GM21529 (cell line): Measurements from ENCODE around the gene RRP36.
"Not testable (repeated sequence)": the region's sequence is repeated elsewhere in the genome, so short reads cannot be mapped to it uniquely, and the experiment has no call there.

ENCODE experiments used
- ATAC-seq: cut with Tn5 transposase; IDR thresholded peaks from one replicate; pipeline ENCODE4 v1.9.1; 2021; ENCODE audit not compliant: unreplicated experiment

The RRP36 gene

DNA sequence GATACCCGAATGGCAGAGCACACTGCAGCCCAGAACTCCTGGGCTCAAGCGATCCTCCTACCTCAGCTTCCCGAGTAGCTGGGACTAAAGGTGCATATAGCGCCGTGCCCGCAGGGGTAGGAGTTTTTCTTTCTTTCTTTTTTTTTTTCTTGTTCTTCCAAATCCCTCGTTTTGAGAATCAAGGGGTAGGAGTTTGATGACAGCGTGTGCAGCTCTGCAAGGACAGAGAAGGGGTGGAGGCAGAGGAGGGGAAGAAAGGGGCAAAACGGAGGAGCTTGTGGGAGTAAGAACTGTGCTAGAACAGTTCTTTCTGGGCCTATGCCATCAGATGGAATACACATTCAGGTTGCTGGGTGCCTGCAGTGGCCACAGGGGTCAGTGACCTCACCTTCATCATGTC is 15.3 kb downstream of the RRP36 start:
- no peak for ATAC-seq

DNA sequence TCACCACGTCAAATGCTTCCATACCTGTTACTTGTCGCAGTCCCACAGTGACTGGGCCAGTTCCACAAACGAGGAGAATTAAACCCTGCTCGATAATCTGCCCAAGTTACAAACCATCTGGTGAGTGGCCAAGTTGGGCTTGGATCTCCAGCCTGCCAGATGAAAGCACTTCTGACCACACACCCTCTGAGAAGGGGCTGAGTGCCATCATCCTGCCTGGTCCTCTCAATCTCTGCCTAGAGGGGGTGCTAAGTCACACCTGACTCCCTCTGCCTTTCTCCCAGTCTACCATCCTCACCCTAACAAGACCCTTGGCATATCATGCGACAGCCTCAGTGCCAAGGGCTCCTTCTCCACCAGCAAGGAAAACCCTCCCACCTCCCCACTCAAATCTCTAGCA is 15.8 kb downstream of the RRP36 start:
- no peak for ATAC-seq

DNA sequence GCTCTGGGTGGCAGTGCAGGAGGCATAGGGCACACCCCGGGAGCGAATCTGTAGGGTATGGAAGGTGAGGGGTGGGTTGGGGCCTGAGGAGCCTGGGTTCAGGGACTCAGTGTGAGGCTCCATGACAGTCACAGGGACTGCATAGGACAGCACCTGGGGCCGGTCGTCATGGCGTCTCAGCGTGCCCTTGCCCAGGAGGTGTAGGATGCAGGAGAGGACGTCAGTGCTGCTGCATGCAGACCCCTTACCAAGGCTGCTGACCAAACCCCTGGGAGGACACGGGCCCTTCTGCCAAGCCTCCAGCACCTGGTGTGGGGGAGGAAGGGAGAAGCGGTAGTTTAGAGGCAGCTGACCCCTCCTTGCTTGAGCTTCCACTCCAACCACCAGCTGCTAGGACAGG is 16.3 kb downstream of the RRP36 start:
- ATAC-seq, result no peak

DNA sequence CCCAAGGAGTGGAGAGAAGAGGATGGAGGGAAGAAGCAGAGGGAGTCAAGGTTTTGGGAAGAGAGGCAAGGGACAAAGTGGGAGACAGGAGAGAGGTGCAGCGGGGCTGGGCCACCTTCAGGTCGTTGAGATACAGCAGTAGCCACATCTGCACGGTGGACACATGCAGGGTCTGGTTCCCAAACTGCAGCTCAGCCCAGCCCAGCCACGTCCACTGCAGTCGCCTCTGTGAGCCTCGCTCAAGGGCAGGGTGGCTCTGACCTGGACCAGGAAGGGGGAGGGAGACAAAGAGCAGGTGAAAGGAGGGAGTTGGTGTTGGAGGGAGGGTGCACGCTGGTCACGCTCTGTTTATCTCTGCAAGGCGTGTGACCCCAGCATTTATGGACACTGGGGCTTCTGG is 17.3 kb downstream of the RRP36 start:
- no peak for ATAC-seq

DNA sequence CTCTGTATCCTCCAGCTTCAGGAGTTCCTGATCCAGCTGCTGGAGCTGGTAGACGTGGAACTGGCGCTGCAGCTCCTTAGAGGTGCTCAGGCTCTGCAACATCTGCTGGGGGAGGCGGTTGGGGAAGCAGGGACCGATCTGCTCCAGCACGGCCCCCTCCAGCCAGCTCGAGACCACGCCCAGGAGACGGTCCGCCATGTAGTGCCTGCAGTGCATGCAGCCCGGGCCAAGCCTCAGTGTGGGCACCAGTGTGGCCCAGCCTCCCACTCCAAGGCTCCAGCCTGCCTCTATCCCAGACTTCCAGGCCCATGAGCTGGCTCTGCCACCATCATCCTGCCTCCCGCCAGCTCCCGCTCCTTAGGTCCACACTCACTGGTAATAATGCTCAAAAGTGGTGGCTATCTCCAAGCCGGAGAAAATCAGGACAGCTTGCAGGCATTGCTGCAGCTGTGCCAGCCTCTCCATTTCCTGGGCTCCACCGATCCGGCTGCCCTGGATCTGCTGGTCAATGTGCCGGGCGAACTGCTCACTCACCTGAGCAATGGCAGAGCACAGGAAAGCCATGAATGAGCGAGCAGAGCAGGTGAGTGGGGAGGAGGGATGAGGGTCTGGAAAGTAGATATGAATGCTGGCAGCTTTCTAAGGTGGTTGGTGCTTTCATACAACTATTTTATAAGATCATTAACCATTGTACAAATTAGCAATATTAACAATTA is 19.3 kb downstream of the RRP36 start:
- ATAC-seq, result no peak

DNA sequence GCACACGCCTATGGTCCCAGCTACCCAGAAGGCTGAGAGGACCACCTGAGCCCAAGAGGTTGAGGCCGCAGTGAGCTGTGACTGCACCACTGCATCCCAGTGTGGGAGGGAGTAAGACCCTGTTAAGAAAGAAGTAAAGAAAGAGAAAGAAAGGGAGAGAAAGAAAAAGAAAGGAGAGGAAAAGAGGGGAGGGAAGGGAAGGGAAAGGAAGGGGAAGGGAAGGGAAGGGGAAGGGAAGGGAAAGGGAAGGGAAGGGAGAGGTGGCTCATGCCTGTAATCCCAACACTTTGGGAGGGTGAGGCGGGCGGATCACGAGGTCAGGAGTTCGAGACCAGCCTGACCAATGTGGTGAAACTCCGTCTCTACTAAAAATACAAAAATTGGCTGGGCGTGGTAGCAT is 20.1 kb downstream of the RRP36 start:
- ATAC-seq, result not testable (repeated sequence)

DNA sequence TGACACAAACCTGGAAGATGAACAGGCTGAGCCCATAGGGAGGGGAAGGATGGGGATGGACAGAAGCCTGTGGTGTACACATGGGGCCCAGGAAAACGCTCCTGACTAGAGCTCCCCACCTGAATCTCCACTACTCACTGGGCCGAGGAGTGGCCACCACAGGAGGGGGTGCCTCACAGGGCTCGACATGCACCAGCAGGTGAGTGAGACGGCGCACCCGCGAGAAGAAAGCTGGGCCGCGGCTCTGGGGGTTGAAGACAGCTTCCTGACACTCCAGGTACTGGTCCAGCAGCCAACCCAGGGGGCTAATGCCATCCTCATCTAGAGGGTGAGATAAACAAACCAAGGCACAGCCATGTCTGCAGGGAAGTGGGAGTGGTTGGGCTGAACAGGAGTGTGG is 21.9 kb downstream of the RRP36 start:
- no peak for ATAC-seq

DNA sequence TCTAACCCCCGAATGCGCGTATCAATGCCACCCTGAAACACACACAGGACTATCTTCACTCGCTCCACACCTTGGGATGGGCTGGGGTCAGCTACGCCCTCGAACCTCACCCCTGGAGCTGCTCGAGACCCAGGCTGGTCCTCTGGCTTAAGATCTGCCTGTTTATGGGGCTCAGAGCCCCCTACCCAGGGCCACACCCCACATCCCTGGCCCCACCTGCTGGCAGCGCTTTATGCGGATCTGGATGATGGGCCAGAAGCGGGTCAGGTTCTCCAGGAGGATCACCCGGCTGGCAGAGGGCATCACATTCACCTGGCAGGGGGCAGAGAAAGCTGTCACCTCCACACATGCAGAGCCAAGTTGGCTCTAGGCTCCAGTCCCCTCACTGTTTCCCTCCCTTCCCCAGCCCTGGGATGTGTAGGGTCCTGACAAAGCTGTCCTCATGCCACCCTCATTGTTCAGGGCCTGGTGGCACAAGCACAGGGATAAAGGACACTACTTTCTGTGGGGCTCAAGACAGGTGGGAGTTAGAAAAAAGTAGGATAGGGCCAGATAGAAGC is 24.0 kb downstream of the RRP36 start:
- ATAC-seq, result no peak

DNA sequence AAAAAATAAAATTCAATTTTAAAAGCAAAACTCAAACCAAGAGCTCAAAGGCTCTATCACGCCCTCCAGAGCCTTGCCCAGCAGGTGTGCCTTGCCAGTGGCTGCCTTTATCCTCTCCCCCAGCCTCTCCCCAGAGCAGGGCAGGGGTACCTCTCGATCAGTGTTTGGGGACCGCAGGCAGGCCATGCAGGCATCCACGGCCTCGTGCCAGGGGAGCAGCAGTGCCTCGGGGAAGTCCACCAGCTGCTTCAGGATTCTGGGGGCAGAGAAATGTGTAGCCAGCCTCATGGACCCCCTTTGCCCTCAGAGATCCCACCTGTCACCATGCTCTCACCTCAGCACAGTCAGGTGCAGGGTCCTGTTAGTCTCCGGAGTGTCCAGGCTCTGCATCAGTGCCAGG is 26.6 kb downstream of the RRP36 start:
- no peak for ATAC-seq

DNA sequence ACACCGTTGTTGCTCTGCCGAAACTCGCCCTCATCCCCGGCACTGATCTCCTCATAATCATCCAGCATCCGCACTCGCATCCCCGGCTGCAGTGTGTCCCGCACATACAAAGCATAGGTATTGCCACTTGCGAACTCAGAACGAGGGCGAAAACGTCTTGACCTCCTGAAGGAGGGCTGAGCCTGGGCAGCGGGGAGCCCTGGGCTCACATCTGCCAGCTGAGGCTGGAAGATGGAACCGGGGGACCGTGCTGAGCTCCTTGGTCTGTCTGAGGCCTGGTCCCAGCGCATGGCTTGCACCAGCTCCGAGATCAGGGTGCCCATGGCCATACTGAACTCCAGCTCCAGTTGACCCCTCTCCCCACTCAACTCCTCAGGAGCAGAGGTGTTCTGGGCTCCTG is 29.6 kb downstream of the RRP36 start:
- ATAC-seq, result no peak

DNA sequence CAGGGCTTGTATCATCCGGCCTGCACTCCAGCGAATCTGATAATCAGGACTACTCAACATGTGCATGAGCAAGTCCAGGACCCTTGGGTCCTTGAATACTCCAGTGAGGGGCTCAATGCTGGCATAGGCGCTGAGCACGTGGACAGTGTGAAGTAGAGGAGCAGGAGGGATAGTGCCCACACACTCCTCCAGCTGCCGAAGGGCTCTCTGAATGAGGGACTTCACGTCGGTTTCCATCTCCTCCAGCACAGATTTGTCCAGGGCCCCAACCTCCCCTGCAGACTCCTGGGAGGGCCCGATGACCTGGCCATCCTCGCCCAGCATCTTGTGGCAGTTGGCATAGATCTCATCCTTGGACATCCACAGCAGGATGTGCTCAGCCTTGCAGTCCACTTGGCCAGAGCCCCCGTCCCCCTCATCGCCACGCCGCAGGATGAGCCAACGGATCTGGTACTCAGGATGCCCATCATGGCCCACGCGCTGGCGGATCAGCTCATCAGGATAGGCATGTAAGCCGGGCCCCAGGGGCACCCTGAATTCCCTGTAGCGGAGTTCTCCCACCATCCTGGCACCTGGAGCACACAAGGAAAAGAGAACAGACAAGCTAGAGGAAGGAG is 30.9 kb downstream of the RRP36 start:
- no peak for ATAC-seq

DNA sequence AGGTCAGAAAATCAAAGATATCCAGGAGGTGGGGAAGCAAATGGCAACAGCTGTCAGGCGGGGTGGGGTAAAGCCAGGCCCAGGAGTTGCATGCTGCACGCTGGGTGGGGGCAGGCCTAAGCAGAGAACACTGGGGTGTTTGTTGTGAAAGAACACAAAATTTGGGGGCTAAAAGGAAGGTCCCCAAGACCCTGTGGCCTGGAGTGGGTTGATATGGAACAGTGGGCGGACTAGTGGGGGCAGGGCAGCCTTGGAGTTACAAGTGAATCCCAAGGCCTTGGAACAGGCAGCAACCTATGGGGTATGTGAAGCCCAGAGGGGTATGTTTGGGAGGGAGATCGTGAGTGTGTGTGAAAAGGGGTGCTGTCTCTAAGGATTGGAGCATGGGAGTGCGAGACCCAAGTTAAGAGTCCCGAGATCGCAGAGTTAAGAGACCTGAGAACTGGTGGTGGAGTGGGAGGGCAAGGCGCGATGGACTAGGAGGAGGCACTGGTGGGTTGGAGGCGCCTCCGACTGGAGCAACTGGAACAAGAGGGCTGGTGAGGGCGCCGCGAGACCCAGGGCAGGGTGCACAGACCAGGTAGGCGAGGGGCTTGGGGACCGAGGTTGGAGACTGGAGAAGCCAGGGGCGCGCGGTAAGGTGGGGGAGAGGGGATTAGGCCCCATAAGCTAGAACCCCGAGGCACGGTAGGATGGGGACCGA is 31.6 kb downstream of the RRP36 start:
- peak; percentile 29 for ATAC-seq

DNA sequence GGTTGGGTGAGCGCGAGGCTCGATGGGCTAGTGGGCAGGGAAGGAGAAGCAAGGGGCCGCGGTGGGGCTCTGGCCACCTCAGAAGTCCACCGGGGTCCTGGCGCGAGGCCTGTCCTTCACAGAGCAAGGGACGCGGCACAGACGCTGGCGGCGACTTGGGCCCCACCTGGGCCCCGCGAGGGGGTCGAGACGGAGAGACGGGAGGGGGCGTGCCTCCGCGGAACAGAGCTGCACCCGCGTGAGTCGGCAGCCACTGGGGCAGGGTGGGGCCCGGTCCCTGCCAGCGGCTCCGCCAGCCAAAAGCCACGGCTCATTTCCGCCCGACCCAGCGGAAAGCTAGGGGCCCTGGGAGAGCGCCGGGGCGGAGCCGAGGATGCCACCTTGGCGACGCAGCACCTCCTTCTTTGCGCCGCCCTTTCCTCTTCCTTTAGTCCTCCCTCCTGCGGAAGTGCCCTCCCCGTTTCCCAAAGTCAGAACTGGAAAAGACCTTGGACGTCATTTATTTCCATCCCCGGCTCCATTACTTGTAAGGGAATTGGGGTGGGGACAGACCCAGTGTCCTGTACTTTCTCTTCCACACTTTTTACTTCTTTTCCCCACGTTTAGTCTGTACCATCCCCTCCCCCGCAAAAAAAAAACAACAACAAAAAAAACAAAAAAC is 32.3 kb downstream of the RRP36 start, which contains the start of gene CUL7:
TSS of gene CUL7 (minus strand) at position 307 of the 661 bp plus-strand sequence. CDS start 1,063 bp downstream, outside the sequence.
- peak; percentile 88 for ATAC-seq

DNA sequence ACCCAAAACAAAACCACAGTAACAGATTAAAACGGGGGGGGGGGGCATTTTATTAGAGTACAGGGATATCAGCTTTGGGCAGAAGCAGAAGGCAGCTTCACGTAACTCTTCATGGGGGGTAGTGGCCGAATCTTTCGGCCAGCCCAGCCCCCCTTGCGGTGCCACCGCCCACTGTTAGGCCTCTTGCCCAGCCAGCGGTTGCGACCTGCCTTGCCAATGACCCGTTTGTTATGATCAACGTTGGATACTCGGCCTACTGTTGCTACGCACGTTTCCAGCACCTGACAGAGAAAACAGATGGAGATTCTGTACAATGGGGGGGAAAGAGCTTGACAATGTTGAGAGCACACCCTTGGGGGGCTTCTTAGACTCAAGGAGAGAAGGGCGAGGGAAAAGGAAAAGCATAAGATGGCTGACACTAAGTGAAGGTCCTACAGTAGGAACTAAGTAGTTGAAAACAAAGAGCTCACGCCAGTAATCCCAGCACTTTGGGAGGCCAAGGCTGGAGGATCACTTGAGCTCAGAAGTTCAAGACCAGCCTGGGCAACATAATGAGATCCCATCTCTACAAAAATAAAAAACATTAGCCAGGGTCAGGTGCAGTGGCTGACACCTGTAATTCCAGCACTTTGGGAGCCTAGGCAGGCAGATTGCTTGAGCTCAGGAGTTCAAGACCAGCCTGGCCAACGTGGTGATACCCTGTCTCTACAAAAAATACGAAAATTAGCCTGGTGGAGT is 33.0 kb downstream of the RRP36 start:
- ATAC-seq, result no peak

DNA sequence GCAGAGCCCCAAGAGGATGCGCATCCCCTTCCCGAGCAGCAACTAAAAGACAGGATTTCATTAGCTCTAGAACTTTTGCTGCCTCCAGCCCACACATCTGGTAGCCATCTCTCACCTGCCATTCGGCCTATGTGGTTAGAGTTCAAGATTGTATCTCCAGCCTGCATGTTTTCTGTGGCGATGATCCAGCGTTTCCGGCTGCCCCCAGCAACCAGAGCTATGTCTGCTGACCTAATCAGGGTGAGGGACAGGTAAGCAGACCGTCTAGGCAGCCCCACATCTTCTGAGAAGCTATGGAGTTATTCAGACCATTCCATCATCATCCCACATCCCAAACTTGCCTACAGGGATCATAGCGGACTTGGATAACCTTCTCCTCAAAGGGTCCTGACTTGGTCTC is 34.5 kb downstream of the RRP36 start:
- ATAC-seq, result no peak

DNA sequence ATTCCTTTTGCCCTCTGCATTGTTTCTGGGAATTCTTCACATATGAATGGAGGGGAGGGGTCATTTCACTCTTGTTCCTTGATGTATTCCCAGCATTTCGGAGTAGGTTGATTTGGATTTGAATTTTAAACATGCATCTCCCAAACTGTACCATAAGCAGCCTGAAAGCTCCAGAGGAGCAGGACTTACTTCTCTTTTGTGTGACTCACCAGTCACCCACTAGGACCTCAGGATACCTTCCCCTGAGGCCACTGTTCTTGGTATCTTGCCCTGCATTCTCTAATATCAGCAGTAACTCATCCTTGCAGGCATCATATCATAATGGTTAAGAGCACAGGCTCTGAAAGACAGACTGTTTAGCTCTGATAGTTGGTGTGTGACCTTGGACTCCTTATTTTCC is 37.1 kb downstream of the RRP36 start:
- ATAC-seq, result no peak

DNA sequence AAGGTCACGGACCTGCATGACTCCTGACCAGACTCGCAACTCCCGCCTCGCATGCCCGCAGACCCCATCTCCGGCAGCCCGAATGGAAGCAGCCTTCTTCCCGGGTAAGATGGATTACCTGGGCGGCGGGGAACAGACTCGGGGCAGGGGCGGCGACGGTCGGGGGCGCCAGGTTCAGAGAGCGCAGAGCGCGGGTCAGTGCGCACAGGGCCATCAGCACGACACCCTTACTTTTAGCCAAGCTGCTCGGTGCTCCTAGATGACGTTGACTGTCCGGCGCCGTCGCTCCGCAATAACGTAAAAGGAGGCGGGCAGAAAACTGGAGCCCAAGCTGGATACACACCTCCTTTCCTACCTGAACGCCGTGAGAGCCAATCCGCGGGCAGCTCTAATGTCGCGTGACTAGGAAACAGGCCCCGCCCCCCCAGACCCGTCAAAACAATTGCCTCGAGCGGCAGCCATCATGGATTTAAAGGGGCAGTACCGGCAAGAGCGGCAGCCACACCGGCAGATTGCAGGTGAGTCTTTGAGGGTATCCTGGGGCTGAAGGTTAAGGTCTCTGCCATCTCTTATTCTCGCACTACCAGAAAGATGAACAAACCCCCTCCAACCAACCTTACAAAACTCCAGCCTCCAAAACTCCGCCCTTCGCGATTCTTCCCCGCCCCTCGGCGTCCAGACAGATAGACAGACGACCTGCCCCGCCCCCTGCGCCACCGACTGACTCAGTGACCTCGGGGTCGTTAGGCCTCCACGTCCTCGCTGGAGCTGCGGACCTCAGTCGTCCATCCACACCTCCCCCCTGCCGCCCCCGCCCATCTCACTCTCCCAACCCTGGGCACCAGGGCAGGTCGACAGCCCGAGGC is 38.0 kb downstream of the RRP36 start, which contains the start of the genes KLC4 and MRPL2:
TSS of gene KLC4 (plus strand) at position 464 of the 866 bp plus-strand sequence. CDS start 1,705 bp downstream, outside the sequence.
TSS of gene MRPL2 (minus strand) at position 267 of the 866 bp plus-strand sequence. CDS start at position 214, 53 bp downstream.
- ATAC-seq, result peak; percentile 85

DNA sequence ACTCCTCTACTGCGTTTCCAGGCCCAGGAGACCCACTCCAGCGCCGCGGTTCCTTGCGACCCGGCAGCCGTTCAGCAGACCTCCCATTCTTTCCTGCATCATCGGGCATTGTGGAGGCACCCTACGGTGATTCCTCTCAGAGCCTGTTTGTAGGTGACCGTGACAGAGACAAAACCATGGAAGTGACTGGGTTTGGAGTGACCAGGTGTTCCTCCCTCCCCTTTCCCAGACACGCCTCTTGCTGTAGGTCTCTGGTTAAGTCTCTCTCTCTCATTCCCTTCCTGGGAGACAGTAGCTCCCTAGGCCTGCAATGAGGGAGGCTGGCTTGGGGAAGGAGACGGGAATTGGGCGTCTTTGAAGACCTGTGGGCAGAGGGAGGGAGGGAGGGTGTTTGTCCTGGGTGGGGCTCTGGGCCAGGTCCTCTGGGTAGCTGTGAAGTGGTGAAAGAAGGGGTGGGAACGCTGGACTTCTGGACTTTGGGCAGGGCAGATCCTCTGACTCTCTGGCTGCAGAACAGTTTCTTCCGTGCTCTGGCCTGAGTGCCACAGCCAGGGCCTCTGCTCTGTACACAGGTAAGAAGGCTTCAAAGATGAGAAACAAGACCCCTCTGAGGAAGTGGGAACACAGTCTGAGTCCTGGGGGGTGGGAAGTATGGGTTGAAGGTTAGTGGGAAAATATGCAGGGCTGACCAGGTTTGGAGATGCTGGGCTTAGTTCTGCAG is 38.8 kb downstream of the RRP36 start:
- no peak for ATAC-seq
